ENCODE measurements around the gene ALPL.
A peak's percentile ranks its signal among the peaks of the same experiment; 100 is the strongest.

ALPL gene

DNA sequence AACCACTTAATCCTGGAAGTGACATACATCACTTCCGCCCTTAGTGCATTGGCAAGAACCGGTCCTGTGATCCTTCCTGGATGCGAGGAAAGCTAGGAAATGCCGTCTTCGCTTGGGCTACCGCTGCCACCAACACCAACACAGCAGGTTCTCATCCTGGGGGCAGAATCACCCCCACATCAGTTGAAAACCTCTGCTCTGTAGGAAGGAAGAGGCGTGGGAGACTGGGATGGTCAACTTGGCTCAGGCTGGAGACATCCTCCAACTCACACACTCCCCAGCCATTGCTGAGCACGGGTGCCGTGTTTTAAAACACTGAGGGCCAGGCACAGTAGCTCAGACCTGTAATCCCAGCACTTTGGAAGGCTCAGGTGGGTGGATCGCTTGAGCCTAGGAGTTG, 74.9 kb downstream of the ALPL start:
- DNase-seq: no peak

DNA sequence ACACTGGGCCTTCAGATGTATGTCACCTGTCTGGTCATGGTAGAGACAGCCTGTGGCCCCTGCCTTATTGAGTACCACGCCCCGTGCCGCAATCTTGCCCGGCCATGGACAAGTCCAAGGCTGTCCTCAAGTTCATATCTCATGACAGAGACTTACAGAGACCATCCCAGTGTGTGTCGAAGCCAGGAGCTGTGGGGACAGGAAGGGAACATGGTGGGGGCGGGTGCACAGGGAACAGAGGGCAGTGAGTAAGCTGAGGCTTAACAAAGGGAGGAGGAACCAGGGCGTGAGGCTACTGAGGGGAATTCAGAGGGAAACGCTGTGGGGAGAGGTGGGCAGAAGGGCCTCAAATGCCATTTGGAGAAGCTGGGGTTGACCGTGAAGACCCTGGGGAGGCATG, 75.8 kb downstream of the ALPL start:
- DNase-seq: no peak

GRCh38 chr1:21586222-21586621, 77.0 kb downstream of the ALPL start:
- no peak for DNase-seq

DNA sequence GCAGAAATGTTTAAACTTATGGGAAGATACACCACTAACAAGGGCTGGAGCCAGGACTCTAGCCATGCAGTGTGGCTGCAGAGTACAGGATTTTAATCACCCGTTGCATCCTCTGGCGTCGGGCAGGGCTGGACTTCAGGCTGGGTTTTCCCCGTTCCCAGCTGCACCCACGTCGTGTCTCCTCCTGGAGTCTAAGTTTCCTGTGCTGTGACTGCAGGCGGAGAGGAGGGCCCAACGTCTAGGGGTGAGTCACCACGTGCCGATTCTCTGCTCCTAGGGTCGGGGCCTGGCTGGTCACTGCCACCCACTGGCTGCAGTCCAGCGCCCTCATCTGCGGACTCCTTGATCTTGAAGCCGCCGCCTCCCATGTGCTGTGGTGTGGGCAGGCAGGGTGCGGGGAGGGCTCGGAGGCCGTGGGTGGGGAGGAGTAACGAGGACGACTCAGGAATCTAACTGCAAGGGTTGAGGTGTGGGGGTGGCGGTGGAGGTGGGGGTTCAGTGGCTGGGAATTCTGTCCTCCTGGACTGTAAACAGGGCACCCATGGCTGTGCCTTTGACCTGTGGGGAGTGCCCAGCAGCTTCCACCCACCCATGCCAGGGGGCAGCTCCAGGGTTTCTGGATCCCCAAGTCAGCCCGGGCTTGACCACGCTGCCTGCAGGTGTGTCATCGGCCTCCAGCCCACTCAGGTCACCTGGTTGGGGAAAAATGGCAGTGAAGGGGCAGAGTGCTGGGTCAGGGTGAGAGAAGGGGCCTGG, 77.8 kb downstream of the ALPL start:
- DNase-seq: no peak

- no peak for DNase-seq
Observed at GRCh38 chr1:21587602-21587953, 78.4 kb downstream of the ALPL start.

DNA sequence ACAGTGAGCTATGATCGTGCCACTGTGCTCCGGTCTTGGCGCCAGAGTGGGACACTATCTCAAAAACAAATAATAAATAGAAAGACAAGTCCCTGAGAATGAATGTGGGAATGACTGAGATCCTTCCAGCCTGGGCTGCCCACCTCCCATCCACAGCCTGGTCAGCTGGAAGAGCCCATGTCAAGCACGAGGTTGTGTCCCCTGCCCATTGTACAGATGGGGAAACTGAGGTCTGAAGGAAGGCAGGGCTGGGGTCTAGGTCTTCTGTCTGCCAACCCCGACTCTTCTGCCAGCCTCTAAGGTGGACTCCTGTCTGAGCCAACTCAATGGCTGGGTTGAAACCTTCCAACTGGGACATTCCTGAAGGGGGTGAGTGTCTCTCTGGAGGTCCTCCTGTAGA, 80.4 kb downstream of the ALPL start:
- no peak for DNase-seq

DNA sequence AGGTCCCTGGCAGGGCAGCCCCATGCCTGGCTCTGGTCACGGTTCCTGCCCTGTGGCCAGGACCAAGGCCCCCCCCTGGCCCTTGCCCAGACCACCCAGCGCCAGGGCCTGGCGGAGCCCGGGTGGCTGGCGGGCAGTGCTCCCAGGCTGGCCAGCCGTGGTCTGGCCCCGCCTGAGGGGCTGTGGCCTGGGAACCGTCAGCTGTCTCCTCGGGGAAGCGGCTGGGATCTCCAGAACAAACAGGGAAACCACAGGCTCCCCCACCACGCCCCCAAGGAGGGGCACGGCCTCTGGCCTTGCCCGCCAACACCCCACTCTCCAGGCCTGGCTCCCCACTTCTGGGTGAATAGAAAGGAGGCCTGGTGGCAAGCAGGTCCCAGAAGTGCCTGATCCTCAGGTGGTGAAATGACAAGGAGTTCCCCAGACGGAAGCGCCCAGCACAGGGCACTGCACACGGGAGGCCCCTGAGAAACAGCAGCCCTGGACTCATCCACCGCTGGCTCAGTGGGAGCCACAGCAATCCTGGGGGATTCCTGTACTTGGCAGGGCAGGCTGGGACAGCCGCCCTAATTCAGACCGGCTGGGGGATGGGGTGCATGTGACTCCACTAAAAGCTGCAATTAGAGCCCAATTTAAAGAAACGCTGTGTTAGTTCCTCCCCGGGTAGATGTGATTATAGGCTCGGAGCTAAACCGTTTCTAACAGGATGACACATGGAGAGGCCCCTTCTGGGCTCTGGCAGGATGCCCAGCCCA, 81.1 kb downstream of the ALPL start:
- DNase-seq: no peak

GRCh38 chr1:21590934-21591333, 81.7 kb downstream of the ALPL start:
- no peak for DNase-seq

DNA sequence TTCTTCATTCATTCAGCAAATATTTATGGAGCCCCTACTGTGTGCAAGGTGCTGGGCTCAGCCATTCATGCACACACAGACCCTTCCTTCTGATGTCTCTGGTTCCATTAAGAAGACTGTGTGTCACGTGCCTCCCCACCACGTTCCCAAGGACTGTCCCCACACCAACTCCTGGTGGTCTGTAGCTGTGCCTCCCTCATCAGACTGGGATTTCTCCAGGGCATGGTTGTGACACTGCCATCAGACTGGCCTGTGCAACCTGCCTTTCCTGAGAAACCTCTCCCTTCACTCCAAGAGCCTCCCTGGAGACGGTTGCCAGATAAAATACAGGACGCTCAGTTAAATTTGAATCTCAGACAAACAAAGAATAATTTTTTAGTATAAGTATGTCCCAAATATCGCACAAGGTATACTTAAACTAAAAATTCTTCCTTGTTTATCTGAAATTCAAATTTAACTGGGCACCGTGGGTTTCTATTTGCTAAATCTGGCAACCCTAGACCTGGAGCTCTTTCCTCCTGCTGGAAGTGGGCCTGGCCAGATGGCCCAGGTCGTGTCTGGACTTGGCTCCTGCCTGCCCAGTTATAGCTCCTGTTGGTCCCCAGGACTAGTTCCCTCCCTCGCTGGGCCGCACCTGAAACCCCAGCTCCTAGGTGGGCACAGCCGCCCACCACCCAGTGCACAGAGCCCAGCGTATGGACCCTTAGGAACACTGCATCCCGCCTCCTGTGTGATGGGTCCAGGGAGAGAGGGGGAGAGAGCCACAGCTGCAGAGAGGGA, 83.1 kb downstream of the ALPL start:
- DNase-seq: peak in 1 of 2 experiments; percentile 50

GRCh38 chr1:21593231-21593630, 84.0 kb downstream of the ALPL start:
- no peak for DNase-seq

GRCh38 chr1:21594501-21594900, 85.3 kb downstream of the ALPL start:
- no peak for DNase-seq

DNA sequence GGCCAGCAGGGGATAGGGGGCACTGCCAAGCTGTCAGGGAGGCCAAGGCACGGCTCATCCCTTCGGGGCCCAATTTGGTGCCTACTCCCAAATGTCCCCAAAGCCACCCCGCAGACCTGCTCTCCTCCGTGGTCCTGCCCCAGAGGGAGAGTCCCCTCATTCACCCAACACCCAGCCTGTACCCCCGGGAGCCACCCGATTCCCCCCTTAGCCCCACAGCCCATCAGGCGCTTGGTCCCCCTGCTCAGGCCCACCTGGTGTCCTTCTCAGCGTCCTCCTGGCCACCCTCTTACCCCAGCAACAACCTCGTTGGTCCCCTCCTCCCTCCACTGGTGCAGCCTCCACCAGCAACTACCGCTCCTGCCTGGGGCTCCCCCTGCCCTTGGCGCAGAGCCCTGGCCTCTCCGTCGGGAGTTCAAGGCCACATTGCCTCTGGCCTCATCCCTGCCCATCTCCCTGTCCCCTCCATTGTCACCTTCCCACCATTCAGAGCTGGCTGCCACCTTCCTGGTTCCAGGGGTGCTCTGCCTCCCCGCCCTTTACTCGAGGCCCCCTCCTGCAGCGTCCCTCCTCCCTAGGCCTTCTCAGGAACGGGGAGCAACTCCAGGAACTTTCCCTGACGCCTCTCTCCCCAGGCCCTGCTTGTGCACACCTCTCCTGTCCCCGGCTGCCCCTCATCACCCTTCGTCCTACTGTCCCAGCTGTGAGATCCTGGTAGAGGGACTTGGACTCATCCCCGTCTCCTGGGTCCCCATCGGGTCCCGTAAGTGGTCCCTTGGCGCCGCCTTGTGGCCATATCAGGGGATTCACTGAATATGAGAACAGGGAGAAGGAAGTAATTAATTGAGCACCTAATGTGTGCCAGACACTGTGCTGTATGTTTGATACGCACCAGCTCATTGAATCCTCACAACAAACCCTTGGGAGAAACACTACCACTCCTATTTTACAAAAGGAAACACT, 86.0 kb downstream of the ALPL start:
- peak; percentile 69 to 78 for DNase-seq

- DNase-seq: no peak
Observed at GRCh38 chr1:21596174-21596573, 87.0 kb downstream of the ALPL start.

- no peak for DNase-seq
Observed at GRCh38 chr1:21596628-21597027, 87.4 kb downstream of the ALPL start.

DNA sequence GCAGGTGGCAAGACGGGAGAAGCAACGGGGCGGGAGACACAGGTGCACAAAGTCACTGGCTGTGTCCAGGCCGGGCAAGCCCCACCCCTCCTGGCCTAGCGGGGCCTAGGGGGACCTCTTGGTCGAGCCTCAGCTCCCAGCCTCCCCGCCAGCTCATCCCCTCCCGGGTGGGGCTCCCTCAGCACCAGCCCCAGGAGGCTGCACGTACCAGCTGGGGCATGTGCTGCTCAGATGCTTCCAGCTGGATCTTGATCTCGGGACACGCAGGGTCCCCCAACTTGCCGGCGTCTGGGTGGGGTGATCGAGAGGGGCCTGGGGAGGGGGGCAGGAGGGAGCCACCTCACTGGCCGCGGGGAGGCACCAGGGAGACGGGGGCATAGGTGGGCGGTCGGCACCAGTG, 88.5 kb downstream of the ALPL start:
- DNase-seq: no peak

DNA sequence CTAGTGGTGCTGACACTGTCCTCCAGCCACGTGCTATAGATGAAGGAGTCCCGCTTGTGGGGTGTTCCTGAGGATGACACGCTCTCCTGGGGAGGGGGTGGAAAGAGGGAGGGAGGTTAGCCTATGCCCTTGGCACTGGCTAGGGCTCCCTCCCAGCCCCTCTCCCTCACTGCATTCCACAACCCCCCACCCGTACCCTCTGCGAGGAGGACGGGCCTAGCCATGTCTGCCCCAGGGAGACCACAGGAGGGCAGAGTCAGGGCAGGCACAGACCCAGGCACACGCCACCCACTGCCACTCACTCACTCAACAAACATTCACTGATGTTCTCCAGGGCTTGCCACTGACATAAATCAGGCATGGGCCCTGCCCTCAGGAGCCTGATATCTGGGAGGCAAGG, 89.2 kb downstream of the ALPL start:
- no peak for DNase-seq

GRCh38 chr1:21598904-21599303, 89.7 kb downstream of the ALPL start:
- no peak for DNase-seq

DNA sequence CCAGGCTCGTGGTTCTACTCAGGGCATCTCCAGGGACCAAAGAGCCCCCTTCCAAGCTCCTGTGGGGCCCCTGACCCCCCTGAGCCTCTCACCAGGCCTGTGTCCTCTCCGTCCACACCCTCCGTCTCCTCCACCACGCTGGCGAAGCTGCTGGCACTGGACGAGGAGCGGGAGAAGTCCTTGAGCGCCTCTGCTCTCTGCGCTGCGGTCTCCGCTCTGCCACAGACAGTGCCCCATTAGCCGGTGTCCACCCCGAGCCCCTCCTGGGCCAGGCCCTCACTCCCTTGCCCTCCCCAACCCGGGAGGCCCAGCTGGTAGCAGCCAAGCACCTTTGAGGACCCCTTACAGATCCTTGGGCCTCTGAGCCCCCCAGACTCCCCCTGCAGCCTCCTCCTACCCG, 90.2 kb downstream of the ALPL start:
- no peak for DNase-seq

GRCh38 chr1:21601278-21602048, 92.2 kb downstream of the ALPL start:
- DNase-seq: no peak

- no peak for DNase-seq
Observed at GRCh38 chr1:21603177-21604138, 94.2 kb downstream of the ALPL start.
